ENCODE measurements around the gene NKAIN2. TPM values are rescaled to one million over a fixed set of nuclear protein-coding genes. Genes with fewer than 3 reads are reported as not detected.

NKAIN2 gene
- 6.4 TPM for polyA plus RNA-seq (ENCODE audit: insufficient read length)

- no peak for DNase-seq (ENCODE audit: low read depth)
These were observed at the start of gene NKAIN2 for GRCh38 chr6:123803504-123804013. TSS of gene NKAIN2 (plus strand) at chr6:123803865.

GRCh38 chr6:123759472-123759871 is 44.2 kb upstream of the NKAIN2 start:
- no peak for DNase-seq (ENCODE audit: low read depth)

- DNase-seq (ENCODE audit: low read depth) = no peak
These were observed 39.8 kb upstream of the NKAIN2 start for GRCh38 chr6:123763904-123764303.

GRCh38 chr6:123764722-123765121 is 38.9 kb upstream of the NKAIN2 start:
- no peak for DNase-seq (ENCODE audit: low read depth)

- DNase-seq (ENCODE audit: low read depth) = no peak
These were observed 34.7 kb upstream of the NKAIN2 start for GRCh38 chr6:123768921-123769320.

GRCh38 chr6:123769431-123769830 is 34.2 kb upstream of the NKAIN2 start:
- DNase-seq (ENCODE audit: low read depth) = no peak

GRCh38 chr6:123770247-123770949 is 33.3 kb upstream of the NKAIN2 start:
- DNase-seq (ENCODE audit: low read depth) = no peak

GRCh38 chr6:123771126-123771525 is 32.5 kb upstream of the NKAIN2 start:
- DNase-seq (ENCODE audit: low read depth) = no peak

GRCh38 chr6:123777563-123777962 is 26.1 kb upstream of the NKAIN2 start:
- DNase-seq (ENCODE audit: low read depth) = no peak

GRCh38 chr6:123780021-123780420 is 23.6 kb upstream of the NKAIN2 start:
- DNase-seq (ENCODE audit: low read depth) = no peak

- DNase-seq (ENCODE audit: low read depth) = no peak
These were observed 19.3 kb upstream of the NKAIN2 start for GRCh38 chr6:123784330-123784729.

GRCh38 chr6:123785039-123785438 is 18.6 kb upstream of the NKAIN2 start:
- no peak for DNase-seq (ENCODE audit: low read depth)

GRCh38 chr6:123788319-123788718 is 15.3 kb upstream of the NKAIN2 start:
- DNase-seq (ENCODE audit: low read depth) = no peak

- no peak for DNase-seq (ENCODE audit: low read depth)
These were observed 9.5 kb upstream of the NKAIN2 start for GRCh38 chr6:123794190-123794589.

GRCh38 chr6:123794799-123795198 is 8.9 kb upstream of the NKAIN2 start:
- no peak for DNase-seq (ENCODE audit: low read depth)

- DNase-seq (ENCODE audit: low read depth) = no peak
These were observed 2.6 kb upstream of the NKAIN2 start for GRCh38 chr6:123801067-123801466.

GRCh38 chr6:123802351-123802696 is 1.3 kb upstream of the NKAIN2 start:
- DNase-seq (ENCODE audit: low read depth) = no peak

GRCh38 chr6:123802697-123803503 is 765 bp upstream of the NKAIN2 start:
- peak; percentile 19 for DNase-seq (ENCODE audit: low read depth)

GRCh38 chr6:123804014-123804786 is 535 bp downstream of the NKAIN2 start:
- DNase-seq (ENCODE audit: low read depth) = no peak

GRCh38 chr6:123804787-123805540 is 1.3 kb downstream of the NKAIN2 start:
- no peak for DNase-seq (ENCODE audit: low read depth)

GRCh38 chr6:123805921-123806320 is 2.3 kb downstream of the NKAIN2 start:
- no peak for DNase-seq (ENCODE audit: low read depth)
